Coronary artery (tissue), 2 donors: ENCODE results near the gene RAD51C.

ENCODE experiments used
- DNase-seq: peaks from one replicate; pipeline ENCODE4 v3.0.0-alpha.2; 2017; ENCODE audit warnings: low spot score
- H3K27ac ChIP-seq, 2 donors: fragments of 200-600 bp; sonication (generic); one replicate each; pipeline ENCODE4 v1.5.1; 2016 to 2019
- H3K4me3 ChIP-seq: fragments of 200-600 bp; sonication (generic); 2 replicates; pipeline ENCODE4 v1.5.1; 2016; ENCODE audit warnings: mild to moderate bottlenecking, moderate library complexity
- CTCF ChIP-seq: fragments of 200-600 bp; sonication (generic); IDR thresholded peaks from one replicate; pipeline ENCODE4 v1.5.1; 2019; ENCODE audit warnings: antibody characterized with exemption

The RAD51C gene

GRCh38 chr17:58710948-58711552 is 18.6 kb downstream of the RAD51C start:
- DNase-seq: no peak
- TF ChIP-seq CTCF: peak; percentile 44
- H3K4me3 ChIP-seq: no peak overlapping the region
- H3K27ac ChIP-seq: no peak overlapping the region

DNA sequence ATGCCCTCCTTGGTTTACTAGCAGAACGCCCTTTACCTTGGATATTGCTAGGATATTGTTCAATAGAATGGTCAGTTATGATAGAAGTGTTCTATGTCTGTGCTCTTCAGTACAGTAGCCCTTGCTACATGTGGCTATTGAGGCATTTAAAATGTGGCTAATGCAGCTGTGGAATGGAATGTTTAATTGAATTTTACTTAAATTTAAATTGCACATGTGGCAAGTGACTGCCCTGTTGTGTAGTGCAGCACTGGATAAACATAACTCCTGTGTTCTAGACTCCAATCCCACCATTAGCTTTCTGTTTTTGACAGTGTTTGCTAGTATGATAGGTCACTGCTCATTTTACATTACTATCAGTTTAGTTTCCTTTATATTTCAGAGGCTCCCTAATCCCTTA is 29.9 kb downstream of the RAD51C start:
- no peak overlapping the region for H3K4me3 ChIP-seq
- no peak for TF ChIP-seq CTCF
- no peak for DNase-seq
- no peak overlapping the region for H3K27ac ChIP-seq

DNA sequence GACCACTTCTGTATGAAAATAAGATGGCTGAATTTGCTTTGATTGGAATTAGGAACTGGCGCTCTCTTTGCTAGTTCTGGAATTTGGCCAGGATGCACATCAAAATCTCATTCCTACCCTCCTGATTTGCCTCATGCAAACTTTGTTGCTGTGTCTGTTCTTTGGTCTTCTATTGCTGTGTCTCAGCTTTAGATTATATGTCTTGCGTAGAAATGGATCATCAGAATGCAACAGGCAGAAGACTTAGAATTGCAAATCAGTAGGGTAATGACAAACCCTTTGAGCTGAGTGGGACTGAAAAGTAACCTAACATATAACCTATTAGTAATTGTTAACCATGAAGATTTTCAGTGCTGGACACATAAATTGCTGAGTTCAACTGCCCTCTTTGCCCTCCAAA is 30.3 kb downstream of the RAD51C start:
- no peak for TF ChIP-seq CTCF
- H3K4me3 ChIP-seq: no peak overlapping the region
- DNase-seq: no peak

GRCh38 chr17:58728798-58729197 is 36.4 kb downstream of the RAD51C start:
- no peak for DNase-seq
- no peak for TF ChIP-seq CTCF
- Histone ChIP-seq H3K4me3 (no peak overlapping the region), H3K27ac (no peak overlapping the region)

More for the DNA sequence above, 30.3 kb downstream of the RAD51C start:
- H3K27ac ChIP-seq: no peak overlapping the region

DNA sequence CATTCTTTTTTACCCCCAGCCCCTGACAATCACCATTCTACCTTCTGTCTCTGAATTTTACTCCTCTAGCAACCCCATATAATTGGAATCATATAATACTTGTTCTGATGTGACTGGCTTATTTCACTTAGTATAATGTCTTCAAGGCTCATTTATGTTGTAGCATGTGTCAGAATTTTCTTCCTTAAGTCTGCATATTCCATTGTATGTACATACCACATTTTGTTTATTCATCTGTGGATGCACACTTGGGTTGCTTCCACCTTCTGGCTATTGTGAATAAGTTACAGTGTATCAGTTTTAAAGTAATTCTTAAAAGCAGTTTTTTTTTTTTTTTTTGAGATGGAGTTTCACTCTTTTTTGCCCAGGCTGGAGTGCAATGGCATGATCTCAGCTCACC is 38.5 kb downstream of the RAD51C start:
- no peak for DNase-seq
- Histone ChIP-seq H3K27ac (no peak overlapping the region), H3K4me3 (no peak overlapping the region)
- no peak for TF ChIP-seq CTCF

DNA sequence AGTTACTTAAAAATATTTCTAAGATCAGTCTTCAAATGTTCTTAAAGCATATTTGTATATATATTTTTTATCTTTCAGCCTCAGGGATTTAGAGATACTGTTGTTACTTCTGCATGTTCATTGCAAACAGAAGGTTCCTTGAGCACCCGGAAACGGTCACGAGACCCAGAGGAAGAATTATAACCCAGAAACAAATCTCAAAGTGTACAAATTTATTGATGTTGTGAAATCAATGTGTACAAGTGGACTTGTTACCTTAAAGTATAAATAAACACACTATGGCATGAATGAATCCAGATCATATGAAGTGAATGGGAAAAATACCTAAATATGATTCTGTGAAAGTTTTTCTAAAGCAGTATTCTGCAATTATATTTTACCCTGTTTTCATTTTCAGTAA is 41.6 kb downstream of the RAD51C start:
- H3K27ac ChIP-seq: no peak overlapping the region

More for the DNA sequence above, 41.6 kb downstream of the RAD51C start:
- no peak for TF ChIP-seq CTCF
- no peak for DNase-seq
- no peak overlapping the region for H3K4me3 ChIP-seq
